Globus pallidus (tissue), 1 donor: ENCODE data around the gene DNAAF5.
"Not testable (repeated sequence)": the region's sequence is repeated elsewhere in the genome, so short reads cannot be mapped to it uniquely, and the experiment has no call there.

Source experiments
- DNase-seq: peaks from one replicate; pipeline ENCODE4 v3.0.0-alpha.2; 2015; ENCODE audit warnings: low spot score

DNAAF5 gene

GRCh38 chr7:782718-783449 lies 56.4 kb downstream of the DNAAF5 start:
- no peak for DNase-seq

- DNase-seq, result no peak
These were observed 57.3 kb downstream of the DNAAF5 start for GRCh38 chr7:783556-784490.

GRCh38 chr7:784971-785370 lies 58.5 kb downstream of the DNAAF5 start:
- no peak for DNase-seq

- DNase-seq, result no peak
These were observed 58.9 kb downstream of the DNAAF5 start for GRCh38 chr7:785416-785815.

GRCh38 chr7:786472-787255 lies 60.2 kb downstream of the DNAAF5 start:
- DNase-seq, result peak; percentile 41

GRCh38 chr7:787332-788240 lies 61.1 kb downstream of the DNAAF5 start:
- DNase-seq, result no peak

- DNase-seq, result peak; percentile 54
These were observed 65.0 kb downstream of the DNAAF5 start for GRCh38 chr7:791519-791918.

- DNase-seq, result no peak
These were observed 67.7 kb downstream of the DNAAF5 start for GRCh38 chr7:794207-794606.

GRCh38 chr7:794671-795329 lies 68.3 kb downstream of the DNAAF5 start:
- no peak for DNase-seq

- not testable (repeated sequence) for DNase-seq
These were observed 70.1 kb downstream of the DNAAF5 start for GRCh38 chr7:796434-797169.

GRCh38 chr7:798921-799470 lies 72.5 kb downstream of the DNAAF5 start:
- DNase-seq, result no peak

- DNase-seq, result no peak
These were observed 74.2 kb downstream of the DNAAF5 start for GRCh38 chr7:800692-801091.

GRCh38 chr7:801351-801750 lies 74.9 kb downstream of the DNAAF5 start:
- DNase-seq, result not testable (repeated sequence)

GRCh38 chr7:801940-802381 lies 75.5 kb downstream of the DNAAF5 start:
- DNase-seq, result no peak

GRCh38 chr7:802500-803242 lies 76.2 kb downstream of the DNAAF5 start:
- no peak for DNase-seq

- no peak for DNase-seq
These were observed 76.7 kb downstream of the DNAAF5 start for GRCh38 chr7:803243-803635.

- DNase-seq, result not testable (repeated sequence)
These were observed 77.3 kb downstream of the DNAAF5 start for GRCh38 chr7:803796-804195.

GRCh38 chr7:805261-805660 lies 78.8 kb downstream of the DNAAF5 start:
- DNase-seq, result no peak
